PFSK-1 (cell line): ENCODE measurements around the gene PRLR.

ENCODE experiments used
- FOXP2 ChIP-seq: optimal IDR thresholded peaks from 2 replicates; pipeline ENCODE3; 2011; ENCODE audit warnings: borderline replicate concordance, control low read depth, inconsistent platforms; ENCODE audit not compliant: insufficient read depth; ENCODE audit errors: extremely low read length, extremely low read depth
- POLR2AphosphoS5 ChIP-seq: IDR thresholded peaks from 2 replicates; pipeline ENCODE4 v1.6.1; 2012; ENCODE audit warnings: low read depth, mild to moderate bottlenecking, control low read depth, low read length, moderate library complexity
- SIN3A ChIP-seq: IDR thresholded peaks from 2 replicates; pipeline ENCODE4 v1.6.1; 2012; ENCODE audit warnings: mild to moderate bottlenecking, low read length, moderate library complexity, borderline replicate concordance; ENCODE audit not compliant: insufficient read depth
- TAF1 ChIP-seq: IDR thresholded peaks from 2 replicates; pipeline ENCODE4 v1.6.1; 2012; ENCODE audit warnings: low read length, control low read depth, borderline replicate concordance; ENCODE audit not compliant: insufficient read depth
- TF ChIP-seq, protein P1 (sequence below), 2 experiments: IDR thresholded peaks; 2 replicates each; pipeline versions ENCODE4 v1.6.1 to v1.8.0; 2011 to 2012; ENCODE audit warnings: low read depth in 2 of 2, low read length in 2 of 2, control low read depth in 1 of 2, inconsistent platforms in 1 of 2, mild to moderate bottlenecking in 1 of 2, moderate library complexity in 1 of 2; ENCODE audit not compliant: insufficient read depth in 1 of 2

Gene PRLR

DNA sequence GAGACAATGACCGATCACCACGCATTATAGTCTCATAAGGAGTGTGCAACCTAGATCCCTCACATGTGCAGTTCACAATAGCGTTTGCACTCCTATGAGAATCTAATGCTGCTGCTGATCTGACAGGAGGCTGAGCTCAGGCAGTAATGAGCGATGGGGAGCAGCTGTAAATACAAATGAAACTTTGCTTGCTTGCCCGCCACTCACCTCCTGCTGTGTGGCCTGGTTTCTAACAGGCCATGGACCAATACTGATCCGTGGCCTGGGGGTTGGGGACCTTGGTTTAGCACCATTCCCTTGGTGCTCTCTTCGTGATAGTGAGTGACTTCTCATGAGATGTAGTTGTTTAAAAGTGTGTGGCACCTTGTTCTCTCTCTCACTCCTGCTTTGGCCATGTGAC is 50.2 kb downstream of the PRLR start:
- TF ChIP-seq POLR2AphosphoS5, result no peak
- no peak for TF ChIP-seq FOXP2
- TF ChIP-seq, protein P1, sequence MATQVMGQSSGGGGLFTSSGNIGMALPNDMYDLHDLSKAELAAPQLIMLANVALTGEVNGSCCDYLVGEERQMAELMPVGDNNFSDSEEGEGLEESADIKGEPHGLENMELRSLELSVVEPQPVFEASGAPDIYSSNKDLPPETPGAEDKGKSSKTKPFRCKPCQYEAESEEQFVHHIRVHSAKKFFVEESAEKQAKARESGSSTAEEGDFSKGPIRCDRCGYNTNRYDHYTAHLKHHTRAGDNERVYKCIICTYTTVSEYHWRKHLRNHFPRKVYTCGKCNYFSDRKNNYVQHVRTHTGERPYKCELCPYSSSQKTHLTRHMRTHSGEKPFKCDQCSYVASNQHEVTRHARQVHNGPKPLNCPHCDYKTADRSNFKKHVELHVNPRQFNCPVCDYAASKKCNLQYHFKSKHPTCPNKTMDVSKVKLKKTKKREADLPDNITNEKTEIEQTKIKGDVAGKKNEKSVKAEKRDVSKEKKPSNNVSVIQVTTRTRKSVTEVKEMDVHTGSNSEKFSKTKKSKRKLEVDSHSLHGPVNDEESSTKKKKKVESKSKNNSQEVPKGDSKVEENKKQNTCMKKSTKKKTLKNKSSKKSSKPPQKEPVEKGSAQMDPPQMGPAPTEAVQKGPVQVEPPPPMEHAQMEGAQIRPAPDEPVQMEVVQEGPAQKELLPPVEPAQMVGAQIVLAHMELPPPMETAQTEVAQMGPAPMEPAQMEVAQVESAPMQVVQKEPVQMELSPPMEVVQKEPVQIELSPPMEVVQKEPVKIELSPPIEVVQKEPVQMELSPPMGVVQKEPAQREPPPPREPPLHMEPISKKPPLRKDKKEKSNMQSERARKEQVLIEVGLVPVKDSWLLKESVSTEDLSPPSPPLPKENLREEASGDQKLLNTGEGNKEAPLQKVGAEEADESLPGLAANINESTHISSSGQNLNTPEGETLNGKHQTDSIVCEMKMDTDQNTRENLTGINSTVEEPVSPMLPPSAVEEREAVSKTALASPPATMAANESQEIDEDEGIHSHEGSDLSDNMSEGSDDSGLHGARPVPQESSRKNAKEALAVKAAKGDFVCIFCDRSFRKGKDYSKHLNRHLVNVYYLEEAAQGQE (IDR thresholded peaks at IDR 0.05; ENCODE audit: insufficient read depth in 1 of 2, low read depth in 2 of 2, low read length in 2 of 2), result no peak
- no peak for TF ChIP-seq SIN3A
- TF ChIP-seq TAF1, result no peak

DNA sequence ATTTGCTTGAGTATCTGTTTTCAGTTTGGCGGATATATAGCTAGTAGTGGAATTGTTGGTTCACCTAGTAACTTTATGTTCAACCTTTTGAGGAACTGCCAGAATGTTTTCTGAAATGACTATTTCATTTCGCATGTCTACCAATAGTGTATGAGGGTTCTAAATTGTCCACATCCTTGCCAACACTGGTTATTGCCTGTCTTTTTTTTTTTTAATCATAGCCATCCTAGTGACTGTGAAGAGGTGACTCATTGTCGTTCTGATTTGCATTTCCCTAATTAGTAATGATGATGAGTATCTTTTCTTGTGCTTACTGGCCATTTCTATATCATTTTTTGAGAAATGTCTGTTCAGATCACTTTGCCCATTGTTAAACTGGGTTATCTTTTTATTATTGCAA is 52.5 kb downstream of the PRLR start:
- TF ChIP-seq, protein P1 (IDR thresholded peaks at IDR 0.05; ENCODE audit: insufficient read depth in 1 of 2, low read depth in 2 of 2, low read length in 2 of 2), result no peak
- TF ChIP-seq TAF1 (no peak), SIN3A (no peak), POLR2AphosphoS5 (no peak), FOXP2 (no peak)

DNA sequence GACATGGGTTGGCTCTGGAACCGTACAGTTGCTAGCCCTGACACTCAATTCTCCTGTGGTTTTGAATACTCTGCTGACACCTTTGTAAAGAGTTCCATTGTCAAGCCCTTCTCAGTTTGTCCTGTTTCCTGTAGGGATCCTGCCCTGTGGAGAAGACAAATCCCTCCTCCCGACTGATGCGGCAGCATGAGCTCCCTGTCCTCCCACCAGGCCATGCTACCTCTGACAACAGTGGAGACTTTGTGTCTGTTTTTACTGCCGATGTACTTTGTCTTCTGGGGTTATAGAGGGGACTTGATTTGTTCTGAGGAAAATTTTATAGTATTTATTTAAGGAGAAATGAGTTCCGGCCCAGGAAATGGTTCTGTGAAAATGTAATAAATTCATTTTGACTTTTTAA is 57.8 kb downstream of the PRLR start:
- TF ChIP-seq POLR2AphosphoS5 (no peak), SIN3A (no peak), TAF1 (no peak), FOXP2 (no peak)
- TF ChIP-seq, protein P1 (IDR thresholded peaks at IDR 0.05; ENCODE audit: insufficient read depth in 1 of 2, low read depth in 2 of 2, low read length in 2 of 2), result no peak

DNA sequence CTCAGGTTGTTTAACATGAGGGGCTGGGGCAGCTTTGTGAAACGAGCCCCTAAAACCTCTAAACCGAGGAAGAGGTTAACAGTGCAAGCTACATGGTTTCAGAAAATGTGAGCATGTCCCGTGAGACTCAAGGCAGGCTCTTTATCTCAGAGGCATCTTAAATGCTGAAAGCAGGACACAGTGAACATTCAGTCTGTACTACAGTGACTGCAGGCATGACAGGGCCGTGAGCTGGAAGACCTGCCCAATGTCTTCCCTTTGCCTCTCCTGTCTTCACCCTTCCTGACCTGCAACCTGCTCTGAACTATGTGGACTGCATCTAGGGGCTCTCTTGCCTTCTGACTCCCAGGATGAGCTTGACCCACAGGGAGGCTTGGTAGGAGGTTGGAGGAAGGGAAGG is 58.3 kb downstream of the PRLR start:
- TF ChIP-seq SIN3A, result no peak
- TF ChIP-seq, protein P1 (IDR thresholded peaks at IDR 0.05; ENCODE audit: insufficient read depth in 1 of 2, low read depth in 2 of 2, low read length in 2 of 2), result no peak
- no peak for TF ChIP-seq FOXP2
- TF ChIP-seq TAF1, result no peak
- no peak for TF ChIP-seq POLR2AphosphoS5

DNA sequence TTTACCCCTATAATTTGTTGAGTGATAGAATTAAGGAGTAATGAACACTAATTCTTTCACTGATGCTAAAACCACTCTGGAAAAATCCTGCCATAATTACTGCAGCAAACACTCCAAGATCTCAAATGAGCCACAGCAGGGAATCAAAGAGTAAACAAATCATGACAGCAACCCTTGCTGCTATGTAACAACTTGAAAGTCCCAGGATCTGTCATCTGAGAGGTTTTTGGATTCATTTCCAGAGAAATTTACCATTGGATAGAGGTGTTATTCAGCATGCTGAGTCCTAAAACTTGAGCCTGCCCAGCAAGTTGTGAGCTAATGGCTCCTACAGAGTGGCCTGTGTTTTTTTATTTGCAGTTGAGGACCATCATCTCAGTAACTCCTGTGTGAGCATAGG is 59.2 kb downstream of the PRLR start:
- TF ChIP-seq SIN3A (no peak), POLR2AphosphoS5 (no peak), TAF1 (no peak), FOXP2 (no peak)
- TF ChIP-seq, protein P1 (IDR thresholded peaks at IDR 0.05; ENCODE audit: insufficient read depth in 1 of 2, low read depth in 2 of 2, low read length in 2 of 2), result no peak
